Measurements from ENCODE around the gene METTL1.

METTL1 gene

GRCh38 chr12:57751788-57752667 lies 19.9 kb downstream of the METTL1 start, which contains the start of gene CDK4:
Gene CDK4, minus strand, starts transcription at chr12:57752310. Its CDS starts 593 bp downstream, at chr12:57751717.
- peak; percentile 99 for DNase-seq

- DNase-seq, result no peak
Observed at GRCh38 chr12:57751432-57751787, 20.5 kb downstream of the METTL1 start.

- no peak for DNase-seq
Observed at GRCh38 chr12:57750561-57751431, 21.1 kb downstream of the METTL1 start.

GRCh38 chr12:57749061-57749460 lies 22.8 kb downstream of the METTL1 start:
- no peak for DNase-seq

GRCh38 chr12:57746025-57746424 lies 25.9 kb downstream of the METTL1 start:
- DNase-seq, result no peak

- no peak for DNase-seq
Observed at GRCh38 chr12:57745485-57745881, 26.4 kb downstream of the METTL1 start.

- DNase-seq, result peak; percentile 96
Observed at GRCh38 chr12:57744777-57745484, 27.0 kb downstream of the METTL1 start, which contains the start of gene TSPAN31. Gene TSPAN31, plus strand, starts transcription at chr12:57745039. Its CDS starts 116 bp downstream, at chr12:57745155.

GRCh38 chr12:57744194-57744776 lies 27.6 kb downstream of the METTL1 start:
- peak; percentile 84 for DNase-seq

- DNase-seq, result no peak
Observed at GRCh38 chr12:57743769-57744168, 28.1 kb downstream of the METTL1 start.

- DNase-seq, result no peak
Observed at GRCh38 chr12:57741844-57742738, 29.8 kb downstream of the METTL1 start.

- no peak for DNase-seq
Observed at GRCh38 chr12:57741413-57741789, 30.5 kb downstream of the METTL1 start.

- no peak for DNase-seq
Observed at GRCh38 chr12:57740656-57741412, 31.1 kb downstream of the METTL1 start.

GRCh38 chr12:57739914-57740538 lies 31.9 kb downstream of the METTL1 start:
- DNase-seq, result no peak

- DNase-seq, result no peak
Observed at GRCh38 chr12:57739387-57739786, 32.5 kb downstream of the METTL1 start.

- DNase-seq, result no peak
Observed at GRCh38 chr12:57738661-57739237, 33.2 kb downstream of the METTL1 start, which contains the start of gene AGAP2. Gene AGAP2, minus strand, starts transcription at chr12:57738742. Its CDS starts 496 bp downstream, at chr12:57738246.

- no peak for DNase-seq
Observed at GRCh38 chr12:57737467-57738460, 34.1 kb downstream of the METTL1 start.

GRCh38 chr12:57736741-57737466 lies 35.0 kb downstream of the METTL1 start:
- no peak for DNase-seq

Data from NCI-H2029 (cell line).